ENCODE data around the gene GCSAML.
"Not testable (repeated sequence)": the region's sequence is repeated elsewhere in the genome, so short reads cannot be mapped to it uniquely, and the experiment has no call there.

GCSAML gene

GRCh38 chr1:247548769-247549182 lies at the start of gene GCSAML:
TSS of gene GCSAML (plus strand) at chr1:247549134. CDS start at chr1:247549192, 58 bp downstream.
- no peak for DNase-seq (ENCODE audit: low spot score)

DNA sequence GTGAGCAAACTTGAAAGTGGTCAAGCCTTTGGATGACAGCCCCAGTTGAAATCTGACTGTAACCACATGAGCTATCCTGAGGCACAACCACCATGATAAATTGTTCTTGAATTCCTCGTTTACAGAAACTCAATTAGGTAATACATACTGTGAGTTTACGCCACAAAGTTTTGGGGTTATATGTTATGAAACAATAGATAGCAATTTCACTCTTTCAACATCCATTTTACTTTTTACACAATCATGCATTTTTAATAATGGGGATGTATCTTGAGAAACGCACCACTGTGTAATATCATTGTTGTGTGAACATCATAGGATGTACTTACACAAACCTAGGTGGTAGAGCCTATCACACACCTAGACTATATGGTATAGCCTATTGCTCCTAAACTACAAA lies 48.1 kb upstream of the GCSAML start:
- no peak for DNase-seq (ENCODE audit: low spot score)

DNA sequence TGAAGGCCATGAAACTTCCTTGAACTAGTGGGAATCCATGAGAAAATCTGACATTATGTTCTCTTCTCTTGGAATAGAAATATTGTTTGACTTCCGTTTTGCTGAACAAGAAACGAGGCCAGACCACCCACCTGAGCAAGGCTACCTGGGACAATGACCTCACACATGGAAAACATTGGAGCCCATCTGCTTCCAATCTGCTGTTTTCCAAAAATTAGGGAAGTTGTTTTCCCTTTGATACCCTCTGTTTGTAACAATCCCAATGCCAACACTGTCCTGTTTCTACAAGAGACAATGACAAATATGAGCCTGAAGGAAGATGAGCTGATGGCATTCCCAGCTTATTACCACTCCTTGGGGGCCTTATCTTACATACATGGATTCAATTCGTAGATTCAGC lies 42.1 kb upstream of the GCSAML start:
- DNase-seq (ENCODE audit: low spot score), result no peak

DNA sequence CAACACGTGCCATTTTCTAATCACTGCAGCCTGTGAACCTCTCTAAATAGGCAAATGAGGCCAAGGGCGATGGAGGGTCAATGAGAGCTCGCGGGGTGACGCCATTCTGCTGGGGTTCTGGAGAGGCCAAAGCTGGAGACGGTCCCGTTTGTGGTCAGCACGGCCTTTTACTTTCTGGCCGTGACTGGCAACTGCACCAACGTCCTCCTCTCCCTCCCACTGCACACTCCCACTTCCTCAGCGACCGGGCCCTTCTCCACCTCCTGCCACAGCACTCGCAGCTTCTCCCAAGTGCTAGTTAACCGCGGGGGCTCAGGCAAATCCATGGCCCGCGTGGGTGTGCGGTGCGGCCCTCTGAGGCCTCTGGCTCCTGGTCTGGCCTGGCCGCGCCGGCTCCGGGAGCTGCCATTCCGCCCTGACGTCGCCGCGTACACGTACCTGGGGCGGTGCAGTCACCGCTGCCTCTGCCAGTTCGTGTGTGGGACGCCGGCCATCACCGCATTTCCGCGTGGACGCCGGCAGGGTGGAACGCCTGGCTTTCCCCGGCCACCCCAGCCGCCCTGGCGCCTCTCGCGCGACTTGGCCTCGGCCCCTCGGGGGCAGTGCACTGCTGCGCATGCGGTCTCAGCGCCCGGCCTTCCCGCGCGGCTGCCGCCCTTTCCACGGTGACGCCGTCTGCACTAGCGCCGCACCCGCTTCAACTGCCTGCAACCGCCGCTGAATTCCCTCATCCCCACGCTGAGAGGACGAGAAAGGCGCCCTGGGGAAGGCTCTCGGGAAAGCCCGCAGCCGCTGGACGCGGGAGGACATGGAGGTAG lies 30.9 kb upstream of the GCSAML start:
- no peak for DNase-seq (ENCODE audit: low spot score)

GRCh38 chr1:247518613-247518891 lies 30.4 kb upstream of the GCSAML start:
- DNase-seq (ENCODE audit: low spot score), result no peak

DNA sequence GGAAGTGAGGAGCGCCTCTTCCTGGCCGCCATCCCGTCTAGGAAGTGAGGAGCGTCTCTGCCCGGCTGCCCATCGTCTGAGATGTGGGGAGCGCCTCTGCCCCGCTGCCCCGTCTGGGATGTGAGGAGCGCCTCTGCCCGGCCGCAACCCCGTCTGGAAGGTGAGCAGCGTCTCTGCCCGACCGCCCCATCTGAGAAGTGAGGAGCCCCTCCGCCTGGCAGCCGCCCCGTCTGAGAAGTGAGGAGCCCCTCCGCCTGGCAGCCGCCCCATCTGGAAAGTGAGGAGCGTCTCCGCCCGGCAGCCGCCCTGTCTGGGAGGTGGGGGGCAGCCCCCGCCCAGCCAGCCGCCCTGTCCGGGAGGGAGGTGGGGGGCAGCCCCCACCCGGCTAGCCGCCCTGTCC lies 27.0 kb upstream of the GCSAML start:
- not testable (repeated sequence) for DNase-seq (ENCODE audit: low spot score)

GRCh38 chr1:247528812-247529474 lies 20.0 kb upstream of the GCSAML start:
- no peak for DNase-seq (ENCODE audit: low spot score)

DNA sequence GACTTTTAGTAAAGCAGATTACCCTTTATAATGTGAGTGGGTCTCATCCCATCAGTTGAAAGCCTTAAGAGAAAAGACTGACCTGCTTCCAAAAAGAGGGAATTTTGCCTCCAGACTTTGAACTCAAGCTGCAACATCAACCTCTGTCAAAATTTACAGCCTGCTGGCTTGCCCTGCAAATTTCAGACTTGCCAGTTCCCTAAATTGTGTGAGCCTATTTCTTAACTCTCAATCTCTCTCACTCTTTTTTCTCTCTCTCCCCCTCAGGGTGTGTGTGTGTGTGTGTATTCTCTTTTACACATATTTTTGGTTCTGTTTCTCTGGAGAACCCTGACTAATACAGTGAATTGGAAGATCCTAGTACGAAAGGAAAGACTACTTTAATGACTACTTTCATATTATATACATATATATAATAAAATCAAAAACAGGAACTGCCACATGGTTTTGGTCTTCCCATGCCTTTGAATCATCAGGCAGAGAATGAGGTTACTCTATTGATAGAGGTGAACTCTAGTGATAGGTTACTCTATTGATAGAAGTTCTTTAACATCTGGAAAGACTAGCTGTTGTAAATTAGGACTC lies 19.1 kb upstream of the GCSAML start:
- no peak for DNase-seq (ENCODE audit: low spot score)

GRCh38 chr1:247530785-247531184 lies 18.1 kb upstream of the GCSAML start:
- no peak for DNase-seq (ENCODE audit: low spot score)

DNA sequence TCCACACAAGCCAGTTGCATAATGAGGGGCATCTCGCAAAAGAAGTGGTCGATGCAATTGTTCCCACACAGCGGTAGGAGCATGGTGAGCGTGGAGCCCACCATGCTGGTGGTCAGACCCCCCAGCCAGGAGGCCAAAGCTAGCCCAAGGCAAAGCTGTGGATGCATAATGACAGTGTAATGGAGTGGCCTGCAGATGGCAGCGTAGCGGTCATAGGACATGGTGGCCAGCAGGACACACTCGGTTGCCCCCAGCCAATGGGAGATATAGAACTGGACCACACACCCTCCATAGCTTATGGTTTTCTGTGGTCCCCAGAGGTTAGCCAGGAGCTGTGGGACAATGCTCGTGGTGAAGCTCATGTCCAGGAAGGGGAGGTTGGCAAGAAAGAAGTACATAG lies 17.0 kb upstream of the GCSAML start:
- no peak for DNase-seq (ENCODE audit: low spot score)

- DNase-seq (ENCODE audit: low spot score), result no peak
These were observed 13.5 kb upstream of the GCSAML start for GRCh38 chr1:247535402-247535801.

GRCh38 chr1:247536340-247536739 lies 12.6 kb upstream of the GCSAML start, which contains the start of gene OR2C3:
TSS of gene OR2C3 (minus strand) at chr1:247536440. CDS start at chr1:247532511, 3,929 bp downstream.
- DNase-seq (ENCODE audit: low spot score), result no peak

DNA sequence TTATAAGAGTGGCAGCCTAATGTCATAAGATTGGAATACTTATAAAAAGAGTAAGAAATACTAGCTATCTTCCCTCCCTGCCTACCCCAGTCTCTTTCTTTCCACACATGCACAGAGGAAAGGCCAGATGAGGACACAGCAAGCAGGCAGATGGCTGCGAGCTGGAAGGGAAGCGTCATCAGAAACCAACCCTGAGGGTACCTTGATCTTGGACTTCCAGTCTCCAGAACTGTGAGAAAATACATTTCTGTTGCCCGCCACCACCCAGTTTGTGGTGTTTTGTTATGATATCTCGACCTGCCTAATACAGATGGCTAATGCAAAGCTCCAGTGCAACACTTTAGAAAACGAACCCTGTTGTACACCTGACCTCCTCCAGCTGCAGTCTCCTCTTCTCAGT lies 10.4 kb upstream of the GCSAML start:
- DNase-seq (ENCODE audit: low spot score), result no peak

DNA sequence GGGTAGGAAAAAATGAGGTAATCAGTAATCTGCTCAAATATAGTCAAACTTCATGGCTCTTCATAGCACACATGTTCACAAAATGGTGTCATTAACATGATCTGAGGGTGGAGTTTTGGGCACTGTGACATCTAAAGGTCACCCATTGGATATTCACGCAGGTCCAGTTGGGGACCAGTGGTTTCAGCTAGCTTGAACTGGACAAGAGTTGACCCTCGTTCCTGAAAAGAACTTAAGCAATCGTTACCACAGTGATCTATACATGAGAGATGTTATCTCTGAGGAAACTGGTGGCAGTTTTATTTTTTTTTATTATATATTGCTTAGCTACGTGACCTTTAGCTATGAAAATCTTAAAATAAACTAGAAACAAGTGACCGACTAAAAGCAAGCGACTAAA lies 9.7 kb upstream of the GCSAML start:
- no peak for DNase-seq (ENCODE audit: low spot score)

- DNase-seq (ENCODE audit: low spot score), result no peak
These were observed 8.4 kb upstream of the GCSAML start for GRCh38 chr1:247540581-247540980.

DNA sequence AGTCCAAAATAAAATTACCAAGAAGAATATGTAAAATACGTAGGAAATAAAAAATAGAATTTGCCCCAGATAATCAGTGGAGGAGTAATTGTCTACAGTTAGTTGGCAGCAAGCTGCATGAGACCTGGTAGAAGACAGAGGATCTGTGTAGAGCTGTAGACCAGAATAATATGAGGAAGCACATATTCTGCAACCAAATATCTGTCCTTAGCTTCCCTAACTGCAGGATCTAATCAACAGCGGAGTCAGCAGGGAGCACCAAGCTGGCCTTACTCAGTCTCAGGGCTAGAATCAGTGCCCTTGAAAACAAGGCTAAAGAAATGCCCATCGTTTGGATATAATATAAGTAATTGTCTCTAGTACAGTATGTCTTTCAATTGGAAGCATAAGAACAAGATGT lies 6.1 kb upstream of the GCSAML start:
- no peak for DNase-seq (ENCODE audit: low spot score)

DNA sequence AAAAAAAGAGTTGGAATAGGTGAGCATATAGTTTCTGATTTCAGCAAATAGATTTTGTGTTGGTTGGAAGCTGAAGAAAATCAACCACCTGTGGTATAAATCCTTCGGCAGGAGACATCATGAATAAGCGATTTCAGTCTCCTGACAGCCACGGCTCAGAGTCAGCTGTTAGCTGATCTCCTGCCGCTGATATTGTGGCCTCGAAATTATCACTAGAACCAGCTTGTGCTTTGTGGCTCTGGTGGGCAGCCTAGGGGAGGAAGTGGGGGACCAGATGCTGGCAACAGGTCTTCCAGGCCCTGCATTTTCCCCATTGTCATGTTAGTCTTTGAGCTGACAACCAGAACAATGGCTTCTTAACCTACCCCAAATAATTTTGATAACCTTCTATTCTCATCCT lies 842 bp upstream of the GCSAML start:
- no peak for DNase-seq (ENCODE audit: low spot score)

DNA sequence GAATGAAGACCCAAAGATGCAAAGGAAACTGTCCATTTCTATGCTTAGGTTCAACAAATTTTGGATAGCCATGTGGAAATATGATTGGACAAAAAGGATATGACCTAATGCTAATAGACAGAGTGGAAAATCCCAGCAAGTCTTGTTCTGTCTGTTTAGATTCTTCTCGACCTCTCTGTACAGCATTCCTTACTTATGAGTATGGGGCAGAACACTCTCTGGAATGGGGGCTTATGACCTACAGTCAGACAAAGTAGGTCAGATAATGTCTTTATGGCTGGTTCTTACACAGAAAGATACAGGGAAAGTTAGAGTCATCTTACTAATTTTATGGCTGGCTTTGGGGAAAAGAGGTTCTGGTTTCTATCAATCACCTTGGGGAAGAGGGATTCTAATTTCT lies 2.8 kb downstream of the GCSAML start:
- DNase-seq (ENCODE audit: low spot score), result no peak

DNA sequence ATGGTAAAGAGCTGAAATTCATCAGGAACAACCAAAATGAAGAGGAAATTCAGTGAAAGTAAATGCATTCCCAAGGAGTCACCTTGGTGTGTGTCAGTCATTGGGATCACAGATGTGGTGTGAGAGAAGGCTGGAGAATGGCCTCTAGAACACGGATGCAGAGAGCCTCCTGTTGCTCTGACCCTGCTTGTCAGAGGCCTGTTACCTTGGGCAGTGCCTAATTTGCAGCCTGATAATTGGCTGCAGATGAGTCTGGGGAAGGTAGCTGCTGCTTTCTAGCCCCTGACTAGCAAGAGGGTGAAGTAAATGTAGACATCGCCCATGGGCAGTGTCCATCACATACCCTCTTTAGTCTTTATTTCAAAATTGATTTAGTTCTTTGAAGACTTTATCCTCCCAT lies 3.3 kb downstream of the GCSAML start:
- no peak for DNase-seq (ENCODE audit: low spot score)

- DNase-seq (ENCODE audit: low spot score), result no peak
These were observed 9.2 kb downstream of the GCSAML start for GRCh38 chr1:247557926-247558674.

- DNase-seq (ENCODE audit: low spot score), result no peak
These were observed 12.8 kb downstream of the GCSAML start for GRCh38 chr1:247561711-247562110.

DNA sequence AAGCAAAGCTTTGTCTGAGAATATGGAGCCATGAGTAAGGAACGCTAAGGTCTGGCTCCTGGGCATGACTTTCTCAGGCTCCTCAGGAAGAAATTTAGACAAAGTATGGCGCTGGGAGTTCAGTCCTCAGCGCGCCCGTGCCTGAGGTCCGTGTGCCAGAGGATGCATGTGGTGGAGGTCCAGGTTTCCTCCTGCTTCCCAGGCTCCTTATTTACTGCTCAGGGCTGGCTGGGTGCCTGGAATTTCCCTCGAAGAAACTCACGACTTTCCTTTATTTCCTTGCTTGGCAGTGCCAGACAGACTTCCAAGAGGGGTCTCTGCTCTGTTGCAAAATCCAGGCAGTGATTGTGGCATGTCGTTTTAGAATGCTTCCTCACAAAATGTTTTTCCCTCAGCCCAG lies 13.3 kb downstream of the GCSAML start:
- DNase-seq (ENCODE audit: low spot score), result no peak

- DNase-seq (ENCODE audit: low spot score), result no peak
These were observed 25.3 kb downstream of the GCSAML start for GRCh38 chr1:247574236-247574635.

Measured in kidney capillary endothelial cell (primary cell).